ENCODE results near the gene KCTD7. TPM values are rescaled to one million over a fixed set of nuclear protein-coding genes. Genes with fewer than 3 reads are reported as not detected.

The KCTD7 gene
- total and polyA plus RNA-seq, 2 of the 13 experiments (the other 11 are each of a cell fraction or from before 2014, with no cell fraction given) = 7.3 to 13.5 TPM

DNA sequence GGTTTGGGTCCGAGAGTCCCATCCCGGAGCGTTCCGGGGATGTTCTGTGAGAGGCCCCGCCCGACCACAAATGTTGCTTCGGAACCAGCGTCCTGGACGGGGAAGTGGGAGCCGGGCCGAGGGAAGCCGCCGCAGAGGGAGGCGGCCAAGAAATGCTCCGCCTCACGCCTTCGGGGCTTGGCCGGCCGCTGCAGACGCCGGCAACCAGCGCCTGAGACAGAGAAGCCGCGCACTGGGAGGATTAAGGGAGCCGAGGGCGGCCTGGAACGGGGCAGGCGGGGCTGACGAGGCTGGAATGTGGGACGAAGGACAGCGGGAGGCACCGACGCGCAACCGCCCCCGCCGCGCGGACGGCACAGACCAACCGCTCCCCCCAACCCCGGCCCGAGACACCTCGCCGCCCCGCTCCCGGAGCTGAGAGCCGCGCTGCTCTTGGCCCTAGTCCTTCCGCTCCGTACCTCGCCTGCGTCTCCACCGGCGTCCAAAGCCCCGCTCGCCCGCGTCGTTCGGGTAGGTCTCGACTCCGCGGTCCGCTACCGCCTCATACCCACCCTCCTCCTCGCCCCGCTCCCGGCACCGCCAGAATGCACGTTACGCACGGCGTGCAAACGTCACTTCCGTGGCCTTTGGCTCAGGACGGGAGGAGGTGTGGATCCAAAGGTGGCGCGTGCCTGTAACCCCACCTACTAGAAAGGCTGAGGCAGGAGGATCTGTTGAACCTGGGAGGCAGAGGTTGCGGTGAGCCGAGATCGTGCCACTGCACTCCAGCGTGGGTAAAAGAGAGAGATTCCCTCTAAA is 36.7 kb upstream of the KCTD7 start (continued):
- TF ChIP-seq, protein P1, sequence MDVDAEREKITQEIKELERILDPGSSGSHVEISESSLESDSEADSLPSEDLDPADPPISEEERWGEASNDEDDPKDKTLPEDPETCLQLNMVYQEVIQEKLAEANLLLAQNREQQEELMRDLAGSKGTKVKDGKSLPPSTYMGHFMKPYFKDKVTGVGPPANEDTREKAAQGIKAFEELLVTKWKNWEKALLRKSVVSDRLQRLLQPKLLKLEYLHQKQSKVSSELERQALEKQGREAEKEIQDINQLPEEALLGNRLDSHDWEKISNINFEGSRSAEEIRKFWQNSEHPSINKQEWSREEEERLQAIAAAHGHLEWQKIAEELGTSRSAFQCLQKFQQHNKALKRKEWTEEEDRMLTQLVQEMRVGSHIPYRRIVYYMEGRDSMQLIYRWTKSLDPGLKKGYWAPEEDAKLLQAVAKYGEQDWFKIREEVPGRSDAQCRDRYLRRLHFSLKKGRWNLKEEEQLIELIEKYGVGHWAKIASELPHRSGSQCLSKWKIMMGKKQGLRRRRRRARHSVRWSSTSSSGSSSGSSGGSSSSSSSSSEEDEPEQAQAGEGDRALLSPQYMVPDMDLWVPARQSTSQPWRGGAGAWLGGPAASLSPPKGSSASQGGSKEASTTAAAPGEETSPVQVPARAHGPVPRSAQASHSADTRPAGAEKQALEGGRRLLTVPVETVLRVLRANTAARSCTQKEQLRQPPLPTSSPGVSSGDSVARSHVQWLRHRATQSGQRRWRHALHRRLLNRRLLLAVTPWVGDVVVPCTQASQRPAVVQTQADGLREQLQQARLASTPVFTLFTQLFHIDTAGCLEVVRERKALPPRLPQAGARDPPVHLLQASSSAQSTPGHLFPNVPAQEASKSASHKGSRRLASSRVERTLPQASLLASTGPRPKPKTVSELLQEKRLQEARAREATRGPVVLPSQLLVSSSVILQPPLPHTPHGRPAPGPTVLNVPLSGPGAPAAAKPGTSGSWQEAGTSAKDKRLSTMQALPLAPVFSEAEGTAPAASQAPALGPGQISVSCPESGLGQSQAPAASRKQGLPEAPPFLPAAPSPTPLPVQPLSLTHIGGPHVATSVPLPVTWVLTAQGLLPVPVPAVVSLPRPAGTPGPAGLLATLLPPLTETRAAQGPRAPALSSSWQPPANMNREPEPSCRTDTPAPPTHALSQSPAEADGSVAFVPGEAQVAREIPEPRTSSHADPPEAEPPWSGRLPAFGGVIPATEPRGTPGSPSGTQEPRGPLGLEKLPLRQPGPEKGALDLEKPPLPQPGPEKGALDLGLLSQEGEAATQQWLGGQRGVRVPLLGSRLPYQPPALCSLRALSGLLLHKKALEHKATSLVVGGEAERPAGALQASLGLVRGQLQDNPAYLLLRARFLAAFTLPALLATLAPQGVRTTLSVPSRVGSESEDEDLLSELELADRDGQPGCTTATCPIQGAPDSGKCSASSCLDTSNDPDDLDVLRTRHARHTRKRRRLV (CRISPR knock-in tag; IDR thresholded peaks at IDR 0.05) = peak; percentile 67; the same call in 1 of the 2 replicates
- TF ChIP-seq, protein P2, sequence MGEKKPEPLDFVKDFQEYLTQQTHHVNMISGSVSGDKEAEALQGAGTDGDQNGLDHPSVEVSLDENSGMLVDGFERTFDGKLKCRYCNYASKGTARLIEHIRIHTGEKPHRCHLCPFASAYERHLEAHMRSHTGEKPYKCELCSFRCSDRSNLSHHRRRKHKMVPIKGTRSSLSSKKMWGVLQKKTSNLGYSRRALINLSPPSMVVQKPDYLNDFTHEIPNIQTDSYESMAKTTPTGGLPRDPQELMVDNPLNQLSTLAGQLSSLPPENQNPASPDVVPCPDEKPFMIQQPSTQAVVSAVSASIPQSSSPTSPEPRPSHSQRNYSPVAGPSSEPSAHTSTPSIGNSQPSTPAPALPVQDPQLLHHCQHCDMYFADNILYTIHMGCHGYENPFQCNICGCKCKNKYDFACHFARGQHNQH (CRISPR knock-in tag; IDR thresholded peaks at IDR 0.05) = peak; percentile 77; the same call in 1 of the 2 replicates
- TF ChIP-seq, protein P3, sequence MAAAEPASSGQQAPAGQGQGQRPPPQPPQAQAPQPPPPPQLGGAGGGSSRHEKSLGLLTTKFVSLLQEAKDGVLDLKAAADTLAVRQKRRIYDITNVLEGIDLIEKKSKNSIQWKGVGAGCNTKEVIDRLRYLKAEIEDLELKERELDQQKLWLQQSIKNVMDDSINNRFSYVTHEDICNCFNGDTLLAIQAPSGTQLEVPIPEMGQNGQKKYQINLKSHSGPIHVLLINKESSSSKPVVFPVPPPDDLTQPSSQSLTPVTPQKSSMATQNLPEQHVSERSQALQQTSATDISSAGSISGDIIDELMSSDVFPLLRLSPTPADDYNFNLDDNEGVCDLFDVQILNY (CRISPR knock-in tag; conservative IDR thresholded peaks at IDR 0.05) = 0 out of 2 replicates have a peak, but pooled peaks have one; percentile 23
- peak; percentile 86 for TF ChIP-seq ASH2L (IDR thresholded peaks at IDR 0.05; ENCODE audit: insufficient read length, low read depth, low read length)
- TF ChIP-seq ZNF343 (CRISPR knock-in tag; IDR thresholded peaks at IDR 0.05) = no peak; the same call in 1 of the 2 replicates
- TF ChIP-seq ZNF235 (CRISPR knock-in tag; IDR thresholded peaks at IDR 0.05; ENCODE audit: borderline replicate concordance) = peak; percentile 82; the same call in 1 of the 2 replicates
- peak; percentile 23; the same call in 1 of the 2 replicates for TF ChIP-seq ZNF34 (CRISPR knock-in tag; IDR thresholded peaks at IDR 0.05; ENCODE audit: borderline replicate concordance)
- 0 out of 2 replicates have a peak, but pooled peaks have one; percentile 32 for TF ChIP-seq PHF21A (CRISPR knock-in tag; IDR thresholded peaks at IDR 0.05)
- TF ChIP-seq ZNF180 (CRISPR knock-in tag; IDR thresholded peaks at IDR 0.05; ENCODE audit: borderline replicate concordance, low read depth) = no peak
- TF ChIP-seq ESRRA (CRISPR knock-in tag; IDR thresholded peaks at IDR 0.05; ENCODE audit: low read depth) = peak; percentile 74; the same call in 1 of the 2 replicates
- TF ChIP-seq ZNF33A (CRISPR knock-in tag; IDR thresholded peaks at IDR 0.05; ENCODE audit: borderline replicate concordance) = 0 out of 2 replicates have a peak, but pooled peaks have one; percentile 32
- TF ChIP-seq ZNF670 (CRISPR knock-in tag; IDR thresholded peaks at IDR 0.05; ENCODE audit: borderline replicate concordance) = 0 out of 2 replicates have a peak, but pooled peaks have one; percentile 39
- peak; percentile 84 for TF ChIP-seq KAT8 (CRISPR knock-in tag; IDR thresholded peaks at IDR 0.05)
- 0 out of 2 replicates have a peak, but pooled peaks have one; percentile 31 for TF ChIP-seq ZSCAN31 (CRISPR knock-in tag; IDR thresholded peaks at IDR 0.05; ENCODE audit: low read depth)
- peak; percentile 52 for TF ChIP-seq CBX1 (IDR thresholded peaks at IDR 0.05; ENCODE audit: low read depth)
- no peak for TF ChIP-seq SMC3 (IDR thresholded peaks at IDR 0.05; ENCODE audit: low read length)
- TF ChIP-seq ZNF558 (CRISPR knock-in tag; IDR thresholded peaks at IDR 0.05; ENCODE audit: borderline replicate concordance) = peak; percentile 82; the same call in 1 of the 2 replicates
- peak; percentile 51; the same call in 1 of the 2 replicates for TF ChIP-seq ZNF772 (CRISPR knock-in tag; IDR thresholded peaks at IDR 0.05)
- TF ChIP-seq CBX5 (CRISPR knock-in tag; IDR thresholded peaks at IDR 0.05; ENCODE audit: borderline replicate concordance) = peak; percentile 60; the same call in 1 of the 2 replicates
- no peak for TF ChIP-seq ARNT (IDR thresholded peaks at IDR 0.05)
- TF ChIP-seq ZNF446 (CRISPR knock-in tag; IDR thresholded peaks at IDR 0.05) = peak; percentile 38; the same call in 1 of the 2 replicates
- TF ChIP-seq ZSCAN29 (CRISPR knock-in tag; conservative IDR thresholded peaks at IDR 0.05) = 0 out of 2 replicates have a peak, but pooled peaks have one; percentile 28

Data from HepG2 (cell line).